KMS-11 (cell line): ENCODE data around the gene PAAF1.

Experiments used
- H2AFZ ChIP-seq: fragments of 200-600 bp; sonication (generic); 2 replicates; pipeline ENCODE4 v1.6.1; 2016; ENCODE audit warnings: antibody characterized with exemption, mixed run types, low read depth
- H3K27ac ChIP-seq: fragments of 200-600 bp; sonication (generic); 2 replicates; pipeline ENCODE4 v1.6.1; 2016; ENCODE audit warnings: mild to moderate bottlenecking, mixed run types
- H3K27me3 ChIP-seq: fragments of 200-600 bp; sonication (generic); 2 replicates; pipeline ENCODE4 v1.6.1; 2017; ENCODE audit warnings: mild to moderate bottlenecking, low read depth, mixed run types, moderate library complexity; ENCODE audit not compliant: insufficient read depth
- H3K36me3 ChIP-seq: fragments of 200-600 bp; sonication (generic); 2 replicates; pipeline ENCODE4 v1.6.1; 2017; ENCODE audit warnings: mild to moderate bottlenecking, mixed run types; ENCODE audit not compliant: insufficient read depth
- H3K4me1 ChIP-seq: fragments of 200-600 bp; sonication (generic); 2 replicates; pipeline ENCODE4 v1.6.1; 2016; ENCODE audit warnings: mild to moderate bottlenecking, low read depth, mixed run types; ENCODE audit not compliant: poor library complexity, severe bottlenecking
- H3K4me2 ChIP-seq: fragments of 200-600 bp; sonication (generic); 2 replicates; pipeline ENCODE4 v1.7.0; 2016; ENCODE audit warnings: mild to moderate bottlenecking, mixed run types
- H3K4me3 ChIP-seq: fragments of 200-600 bp; sonication (generic); IDR thresholded peaks from 2 replicates; pipeline ENCODE4 v1.6.1; 2017; ENCODE audit warnings: low read depth, low read length, mixed read lengths; ENCODE audit not compliant: insufficient read depth
- H3K79me2 ChIP-seq: fragments of 200-600 bp; sonication (generic); 2 replicates; pipeline ENCODE4 v1.6.1; 2016; ENCODE audit warnings: low read depth, mixed run types; ENCODE audit not compliant: insufficient read depth
- H3K9ac ChIP-seq: fragments of 200-600 bp; sonication (generic); 2 replicates; pipeline ENCODE4 v1.6.1; 2016; ENCODE audit warnings: mild to moderate bottlenecking, mixed run types
- H4K20me1 ChIP-seq: fragments of 200-600 bp; sonication (generic); 2 replicates; pipeline ENCODE4 v1.6.1; 2016; ENCODE audit warnings: mild to moderate bottlenecking, mixed run types; ENCODE audit not compliant: insufficient read depth
- TF ChIP-seq, protein P1 (sequence below): fragments of 200-600 bp; sonication (generic); conservative IDR thresholded peaks from 2 replicates; pipeline ENCODE4 v1.6.1; 2017; ENCODE audit warnings: low read depth, mild to moderate bottlenecking, antibody characterized with exemption, low read length, moderate library complexity, mixed read lengths

Gene PAAF1

DNA sequence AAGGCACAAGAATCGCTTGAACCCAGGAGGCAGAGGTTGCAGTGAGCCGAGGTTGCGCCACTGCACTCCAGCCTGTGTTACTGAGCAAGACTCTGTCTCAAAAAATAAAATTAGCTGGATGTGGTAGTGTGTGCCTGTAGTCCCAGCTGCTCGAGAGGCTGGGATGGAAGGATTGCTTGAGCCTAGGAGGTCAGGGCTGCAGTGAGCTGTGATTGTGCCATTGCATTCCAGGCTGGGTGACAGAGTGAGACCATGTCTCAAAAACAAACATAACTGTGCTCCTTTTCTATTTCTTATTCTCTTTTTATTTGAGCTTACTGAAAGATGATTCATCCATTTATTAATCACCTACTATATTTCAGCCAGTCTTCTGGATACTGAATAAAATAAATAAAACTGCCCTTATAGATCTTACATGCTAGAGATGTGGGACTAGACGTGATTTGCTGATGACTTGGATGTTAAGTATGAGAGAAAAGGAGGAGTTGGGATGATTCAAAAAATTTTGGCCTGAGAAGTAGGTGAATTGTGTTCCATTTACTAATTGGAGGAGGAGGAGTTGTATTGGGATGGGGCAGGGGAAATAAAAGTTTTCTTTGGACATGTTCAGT lies 18.0 kb downstream of the PAAF1 start:
- H3K4me1 ChIP-seq, result no peaks in the 10 kb centered on the region
- H3K4me3 ChIP-seq, result no peak overlapping the region
- H3K27me3 ChIP-seq, result no peaks in the 10 kb centered on the region
- no peak overlapping the region for H3K9ac ChIP-seq
- H3K79me2 ChIP-seq, result no peaks in the 10 kb centered on the region
- no peak overlapping the region for H3K27ac ChIP-seq
- no peaks in the 10 kb centered on the region for H3K36me3 ChIP-seq
- no peak overlapping the region for H3K4me2 ChIP-seq
- no peaks in the 10 kb centered on the region for H4K20me1 ChIP-seq
- TF ChIP-seq, protein P1, sequence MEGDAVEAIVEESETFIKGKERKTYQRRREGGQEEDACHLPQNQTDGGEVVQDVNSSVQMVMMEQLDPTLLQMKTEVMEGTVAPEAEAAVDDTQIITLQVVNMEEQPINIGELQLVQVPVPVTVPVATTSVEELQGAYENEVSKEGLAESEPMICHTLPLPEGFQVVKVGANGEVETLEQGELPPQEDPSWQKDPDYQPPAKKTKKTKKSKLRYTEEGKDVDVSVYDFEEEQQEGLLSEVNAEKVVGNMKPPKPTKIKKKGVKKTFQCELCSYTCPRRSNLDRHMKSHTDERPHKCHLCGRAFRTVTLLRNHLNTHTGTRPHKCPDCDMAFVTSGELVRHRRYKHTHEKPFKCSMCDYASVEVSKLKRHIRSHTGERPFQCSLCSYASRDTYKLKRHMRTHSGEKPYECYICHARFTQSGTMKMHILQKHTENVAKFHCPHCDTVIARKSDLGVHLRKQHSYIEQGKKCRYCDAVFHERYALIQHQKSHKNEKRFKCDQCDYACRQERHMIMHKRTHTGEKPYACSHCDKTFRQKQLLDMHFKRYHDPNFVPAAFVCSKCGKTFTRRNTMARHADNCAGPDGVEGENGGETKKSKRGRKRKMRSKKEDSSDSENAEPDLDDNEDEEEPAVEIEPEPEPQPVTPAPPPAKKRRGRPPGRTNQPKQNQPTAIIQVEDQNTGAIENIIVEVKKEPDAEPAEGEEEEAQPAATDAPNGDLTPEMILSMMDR, result no peak
- H2AFZ ChIP-seq, result no peak overlapping the region

DNA sequence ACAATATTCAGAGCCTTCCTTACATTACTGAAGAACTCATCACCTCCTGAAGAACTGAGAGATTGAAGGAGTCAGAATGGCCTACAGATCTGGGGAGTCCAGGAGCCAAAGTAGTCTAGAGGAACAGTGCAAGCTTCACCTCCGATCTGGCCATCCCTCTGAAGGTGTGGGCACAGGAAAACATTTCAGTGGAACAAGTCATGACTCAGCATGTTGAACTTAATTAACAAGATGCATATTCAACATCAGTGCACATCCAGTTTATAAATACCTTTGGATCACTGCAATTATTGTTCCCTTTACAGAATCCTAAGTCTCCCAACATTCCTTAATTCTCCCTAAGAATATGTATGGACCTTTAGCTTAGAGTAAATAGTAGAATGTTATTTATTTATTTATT lies 25.5 kb downstream of the PAAF1 start:
- H4K20me1 ChIP-seq, result no peaks in the 10 kb centered on the region
- TF ChIP-seq, protein P1, result no peak
- H3K4me3 ChIP-seq, result no peak overlapping the region
- no peak overlapping the region for H3K27ac ChIP-seq
- H3K79me2 ChIP-seq, result no peaks in the 10 kb centered on the region
- H3K27me3 ChIP-seq, result no peaks in the 10 kb centered on the region
- no peak overlapping the region for H3K9ac ChIP-seq
- no peak overlapping the region for H3K4me2 ChIP-seq
- no peaks in the 10 kb centered on the region for H3K36me3 ChIP-seq
- H3K4me1 ChIP-seq, result no peaks in the 10 kb centered on the region
- H2AFZ ChIP-seq, result no peak overlapping the region

DNA sequence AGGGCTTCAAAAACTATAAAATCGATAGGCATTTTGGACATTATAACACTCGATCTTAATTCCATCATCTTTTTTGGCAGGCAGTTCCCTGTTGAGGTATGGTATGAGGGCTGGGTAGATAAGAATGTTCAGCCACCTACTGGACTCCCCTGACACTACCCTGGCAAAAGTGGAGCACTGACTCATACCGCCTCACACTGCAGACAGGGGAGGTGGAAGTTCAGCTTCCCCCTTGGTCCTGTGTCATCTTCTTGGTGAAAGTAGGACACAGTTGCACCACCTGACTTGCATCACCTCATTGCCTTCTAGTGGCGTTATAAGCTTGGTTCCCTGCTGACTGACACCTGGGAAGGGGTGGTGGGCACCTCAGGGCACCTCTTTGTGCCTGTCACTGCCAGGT lies 30.4 kb downstream of the PAAF1 start:
- Histone ChIP-seq H3K79me2 (no peaks in the 10 kb centered on the region), H3K4me1 (no peaks in the 10 kb centered on the region), H3K9ac (no peak overlapping the region), H3K27ac (no peak overlapping the region), H3K4me3 (no peak overlapping the region), H3K27me3 (no peaks in the 10 kb centered on the region), H3K36me3 (no peaks in the 10 kb centered on the region), H2AFZ (no peak overlapping the region), H4K20me1 (no peaks in the 10 kb centered on the region), H3K4me2 (no peak overlapping the region)
- TF ChIP-seq, protein P1, result no peak

DNA sequence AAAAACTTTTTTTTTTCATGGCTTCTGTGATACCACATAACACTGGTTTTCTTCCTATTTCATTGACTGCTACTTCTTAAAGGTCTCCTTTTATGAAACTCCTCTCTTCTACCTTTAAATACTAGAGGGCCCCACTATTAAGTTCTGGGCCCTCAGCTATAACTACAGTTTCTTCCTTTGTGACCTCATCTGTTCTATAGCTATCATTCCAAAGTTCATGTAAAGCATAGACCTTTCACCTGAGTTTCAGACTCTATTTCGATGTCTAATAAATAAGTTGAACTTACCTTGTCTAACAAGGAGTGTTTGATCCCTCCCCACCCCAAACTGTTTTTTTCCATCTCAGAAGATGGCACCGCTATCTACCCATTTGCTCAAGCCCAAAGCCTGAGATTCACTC lies 35.2 kb downstream of the PAAF1 start:
- H3K4me3 ChIP-seq, result no peak overlapping the region
- no peaks in the 10 kb centered on the region for H4K20me1 ChIP-seq
- peaks cover 10% of the 10 kb centered on the region for H3K4me1 ChIP-seq
- H3K4me2 ChIP-seq, result no peak overlapping the region
- no peaks in the 10 kb centered on the region for H3K79me2 ChIP-seq
- no peak overlapping the region for H3K27ac ChIP-seq
- TF ChIP-seq, protein P1, result no peak
- H3K27me3 ChIP-seq, result no peaks in the 10 kb centered on the region
- H2AFZ ChIP-seq, result no peak overlapping the region
- H3K36me3 ChIP-seq, result no peaks in the 10 kb centered on the region
- H3K9ac ChIP-seq, result no peak overlapping the region
